ELR (cell line): ENCODE measurements around the gene ZXDC.

Experiments used
- DNase-seq: peaks from one replicate; pipeline ENCODE4 v3.0.0-alpha.2; 2015; ENCODE audit warnings: low read depth

ZXDC gene

DNA sequence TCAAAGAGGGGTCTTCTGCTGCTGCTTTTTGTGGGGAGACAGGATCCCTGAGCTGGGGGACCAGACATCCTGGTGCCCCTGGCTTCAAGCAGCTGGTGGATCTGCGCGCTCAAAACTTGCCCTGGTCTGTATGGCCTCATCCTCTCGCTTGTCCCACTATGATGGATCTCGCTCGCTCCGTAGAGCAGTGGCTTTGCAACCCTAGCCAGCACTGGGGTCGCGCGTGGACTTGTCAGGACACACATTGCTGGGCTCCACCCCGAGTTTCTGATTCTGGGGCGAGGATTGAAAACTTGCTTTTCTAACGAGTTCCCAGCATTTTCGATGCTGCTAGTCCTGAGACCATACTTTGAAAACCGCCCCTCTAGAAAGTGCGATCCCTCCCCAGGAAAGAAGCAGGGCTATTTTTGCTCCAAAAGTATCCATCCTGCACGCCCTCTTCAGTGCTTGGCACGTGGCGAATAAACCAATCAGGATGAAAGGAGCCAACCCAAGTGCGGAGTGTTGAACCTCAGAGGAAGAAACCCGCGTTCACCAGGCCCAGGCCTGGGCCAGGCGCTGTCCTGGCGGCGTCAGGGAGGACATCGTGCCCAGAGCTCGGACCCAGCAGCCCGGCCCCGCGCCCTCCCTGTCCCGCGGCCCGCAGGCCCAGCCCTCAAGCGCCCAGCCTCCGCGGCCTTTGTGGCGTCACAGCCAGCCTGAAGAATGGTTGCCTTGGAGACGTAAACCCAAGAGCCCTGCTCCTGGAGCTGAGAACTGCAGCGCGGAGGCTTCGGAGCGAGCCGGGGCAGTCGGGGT lies 81.3 kb downstream of the ZXDC start, which contains the start of gene CFAP100:
Gene CFAP100, plus strand, starts transcription at position 731 of the 798 bp plus-strand sequence. CDS start 1,092 bp downstream, outside the sequence.
- no peak for DNase-seq

DNA sequence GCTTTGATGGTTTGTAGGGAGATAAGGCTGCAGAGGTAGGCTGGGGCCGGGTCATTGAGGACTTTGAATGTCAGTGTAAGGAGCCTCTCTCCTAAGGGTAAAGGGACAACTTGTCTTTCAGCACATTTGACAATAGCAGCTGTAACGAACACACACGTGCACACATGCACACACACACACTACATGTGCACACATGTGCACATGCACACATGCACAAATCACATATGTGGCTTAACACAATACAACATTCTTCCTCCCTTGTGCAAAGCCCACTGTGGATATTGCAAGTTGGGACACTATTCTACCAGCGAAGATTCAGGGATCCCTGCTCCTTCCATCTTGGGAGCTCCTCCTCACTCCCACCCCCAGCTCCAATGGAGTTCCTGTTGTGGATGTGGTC lies 82.1 kb downstream of the ZXDC start:
- DNase-seq, result no peak

DNA sequence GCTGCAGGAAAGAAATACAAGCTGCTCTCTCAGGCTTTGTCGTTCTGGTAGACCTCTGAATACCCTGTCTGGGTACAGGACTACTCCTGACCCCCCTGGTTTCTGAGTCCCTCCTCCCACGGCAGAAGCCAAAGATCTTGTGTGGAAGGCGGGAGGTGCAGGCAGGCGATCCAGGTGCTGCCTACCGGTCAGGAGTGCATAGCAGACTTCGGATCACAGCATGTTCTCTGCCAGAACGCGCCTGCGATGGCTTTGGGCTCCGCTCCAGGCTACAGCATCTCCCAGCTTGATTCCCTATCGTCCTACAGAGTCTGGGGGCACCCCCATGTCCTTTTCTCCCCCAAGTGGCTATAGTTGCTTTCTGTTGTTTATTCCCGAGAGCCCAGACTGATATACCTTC lies 83.4 kb downstream of the ZXDC start:
- DNase-seq, result no peak

DNA sequence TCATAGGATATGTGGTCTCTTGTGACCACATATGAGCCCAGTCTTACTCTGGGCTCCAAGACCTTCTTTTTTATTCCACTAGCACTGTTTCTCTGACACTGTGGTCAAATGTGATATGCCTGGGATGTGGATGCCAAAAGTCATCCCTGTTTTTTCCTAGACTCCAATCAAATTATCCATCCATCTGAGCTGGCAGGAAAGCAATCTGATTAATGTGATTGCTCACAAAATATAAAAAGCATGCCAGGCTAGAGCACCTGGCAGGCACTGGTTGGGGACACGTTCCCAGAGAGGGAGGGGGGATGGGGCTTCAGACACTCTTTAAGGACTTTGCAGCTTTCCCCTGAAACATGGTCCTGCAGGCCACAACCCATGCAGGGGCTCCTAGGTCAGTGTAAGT lies 84.1 kb downstream of the ZXDC start:
- no peak for DNase-seq

DNA sequence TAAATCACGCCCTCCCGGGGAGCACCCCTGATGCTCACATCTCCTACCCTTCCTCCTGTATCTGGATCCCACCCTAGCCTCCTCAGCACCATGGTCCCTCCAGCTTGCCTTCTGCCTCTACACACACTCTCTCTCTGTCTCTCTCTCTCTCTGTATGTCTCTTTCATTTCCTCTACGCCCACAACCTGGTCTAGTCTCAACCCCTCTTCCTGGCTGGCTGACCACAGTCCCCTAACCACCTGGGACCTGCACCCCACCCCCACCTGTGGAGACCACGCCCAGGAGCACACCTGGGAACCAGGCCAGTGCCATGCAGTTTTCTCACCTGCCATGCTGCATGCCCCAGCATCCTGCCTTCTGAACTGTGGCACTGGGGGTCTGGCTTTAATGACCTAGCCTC lies 84.9 kb downstream of the ZXDC start:
- DNase-seq, result no peak

DNA sequence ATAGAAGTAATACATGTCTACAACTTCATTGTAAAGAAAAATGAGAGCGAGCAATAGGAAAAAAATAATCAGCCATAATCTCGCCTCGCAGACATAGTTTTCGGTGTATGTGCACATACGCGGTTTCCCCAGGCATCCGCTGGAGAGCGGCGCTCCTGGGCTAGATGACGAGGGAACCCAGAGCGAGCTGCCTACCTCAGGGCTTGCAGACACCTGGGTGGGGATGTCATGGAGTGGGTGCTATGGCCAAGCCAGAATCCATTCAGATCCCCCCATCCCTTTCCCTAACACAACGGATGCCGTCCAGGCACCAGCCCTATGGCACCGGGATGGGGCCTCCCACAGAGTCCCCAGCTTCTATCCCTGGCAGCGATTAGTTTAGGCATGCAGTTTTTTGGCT lies 85.5 kb downstream of the ZXDC start:
- DNase-seq, result no peak

DNA sequence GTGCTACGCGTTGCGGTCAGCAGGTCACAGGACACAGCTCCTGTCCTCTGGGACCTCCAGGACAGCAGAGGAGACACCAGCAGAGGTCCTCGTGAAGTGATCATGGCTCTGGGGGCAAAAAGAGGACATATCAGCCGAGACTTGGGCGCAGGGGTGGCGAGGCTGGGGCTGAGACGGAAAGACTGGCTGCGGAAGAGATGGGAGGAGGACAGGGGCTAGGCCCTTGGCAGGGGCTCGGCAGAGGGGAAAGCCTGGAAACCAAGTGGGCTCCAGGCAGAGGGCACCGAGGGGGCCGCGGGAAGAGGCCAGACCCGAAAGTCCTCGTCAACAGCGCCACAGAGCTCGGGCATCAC lies 85.9 kb downstream of the ZXDC start:
- DNase-seq, result no peak

DNA sequence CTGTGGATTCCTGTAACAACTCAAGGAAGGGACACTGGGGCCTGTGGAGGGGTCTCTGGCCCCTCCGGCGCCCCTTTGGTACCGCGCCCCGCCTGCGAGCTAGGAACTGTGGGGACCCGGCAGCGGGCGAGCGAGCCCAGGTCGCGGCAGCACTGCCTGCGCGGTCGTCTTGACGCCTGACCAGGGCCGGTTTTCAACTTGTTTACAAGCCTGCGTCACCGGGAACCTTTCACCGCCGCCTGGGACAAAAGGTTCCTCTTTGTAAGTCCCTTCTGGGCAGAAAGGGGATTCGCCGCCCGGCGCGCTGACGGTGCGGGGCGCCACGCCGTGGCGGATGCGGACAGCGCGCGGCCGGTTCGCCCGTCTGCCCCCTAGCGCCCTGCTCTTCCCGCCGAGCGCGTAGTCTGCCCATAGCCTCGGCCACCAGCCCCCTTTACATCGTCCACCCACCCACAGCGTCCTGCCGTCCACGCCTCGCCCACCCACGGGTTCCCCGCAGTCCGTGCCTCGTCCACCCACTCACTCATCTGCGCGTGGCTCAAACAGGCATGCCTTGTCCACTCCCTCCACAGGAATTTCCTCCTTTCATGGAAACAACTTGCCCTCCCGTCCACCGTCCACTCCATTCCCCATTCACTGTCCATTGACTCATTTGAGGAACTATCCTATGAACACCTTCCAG lies 86.4 kb downstream of the ZXDC start:
- DNase-seq, result peak; percentile 89
